ENCODE data around the gene C17orf67.

C17orf67 gene

GRCh38 chr17:56804454-56804853 is 29.3 kb downstream of the C17orf67 start:
- no peaks in the 10 kb centered on the region for H3K27me3 ChIP-seq (ENCODE audit: insufficient read depth, low read depth)

GRCh38 chr17:56803071-56803470 is 30.6 kb downstream of the C17orf67 start:
- H2AFZ ChIP-seq (ENCODE audit: low read depth) = no peak overlapping the region
- no peak overlapping the region for H3K27ac ChIP-seq
- H3K4me3 ChIP-seq (IDR thresholded peaks at IDR 0.05; ENCODE audit: insufficient read depth, low read depth, low read length) = no peak overlapping the region
- H3K79me2 ChIP-seq (ENCODE audit: insufficient read depth, low read depth) = no peaks in the 10 kb centered on the region
- no peaks in the 10 kb centered on the region for H4K20me1 ChIP-seq (ENCODE audit: insufficient read depth)
- no peak overlapping the region for H3K9ac ChIP-seq
- H3K4me1 ChIP-seq (ENCODE audit: low read depth, poor library complexity, severe bottlenecking) = peaks cover 17% of the 10 kb centered on the region
- no peak for TF ChIP-seq CTCF (conservative IDR thresholded peaks at IDR 0.05; ENCODE audit: low read depth, low read length)
- H3K36me3 ChIP-seq (ENCODE audit: insufficient read depth) = no peaks in the 10 kb centered on the region
- no peaks in the 10 kb centered on the region for H3K27me3 ChIP-seq (ENCODE audit: insufficient read depth, low read depth)
- no peak overlapping the region for H3K4me2 ChIP-seq

More at GRCh38 chr17:56804454-56804853, 29.3 kb downstream of the C17orf67 start:
- no peaks in the 10 kb centered on the region for H3K36me3 ChIP-seq (ENCODE audit: insufficient read depth)
- no peak overlapping the region for H3K27ac ChIP-seq
- no peaks in the 10 kb centered on the region for H3K79me2 ChIP-seq (ENCODE audit: insufficient read depth, low read depth)
- peaks cover 3% of the 10 kb centered on the region for H3K4me1 ChIP-seq (ENCODE audit: low read depth, poor library complexity, severe bottlenecking)
- H3K9ac ChIP-seq = no peak overlapping the region
- H2AFZ ChIP-seq (ENCODE audit: low read depth) = no peak overlapping the region
- H4K20me1 ChIP-seq (ENCODE audit: insufficient read depth) = no peaks in the 10 kb centered on the region
- no peak overlapping the region for H3K4me3 ChIP-seq (IDR thresholded peaks at IDR 0.05; ENCODE audit: insufficient read depth, low read depth, low read length)
- no peak overlapping the region for H3K4me2 ChIP-seq
- TF ChIP-seq CTCF (conservative IDR thresholded peaks at IDR 0.05; ENCODE audit: low read depth, low read length) = no peak

- Histone ChIP-seq H3K9ac (no peak overlapping the region), H3K4me3 (IDR thresholded peaks at IDR 0.05; ENCODE audit: insufficient read depth, low read depth, low read length) (no peak overlapping the region), H3K4me1 (ENCODE audit: low read depth, poor library complexity, severe bottlenecking) (peaks cover 17% of the 10 kb centered on the region), H3K27me3 (ENCODE audit: insufficient read depth, low read depth) (no peaks in the 10 kb centered on the region), H3K36me3 (ENCODE audit: insufficient read depth) (no peaks in the 10 kb centered on the region), H3K4me2 (no peak overlapping the region), H3K27ac (no peak overlapping the region), H4K20me1 (ENCODE audit: insufficient read depth) (no peaks in the 10 kb centered on the region), H2AFZ (ENCODE audit: low read depth) (no peak overlapping the region), H3K79me2 (ENCODE audit: insufficient read depth, low read depth) (no peaks in the 10 kb centered on the region)
- no peak for TF ChIP-seq CTCF (conservative IDR thresholded peaks at IDR 0.05; ENCODE audit: low read depth, low read length)
Observed at GRCh38 chr17:56801459-56802178, 32.1 kb downstream of the C17orf67 start.

GRCh38 chr17:56798916-56799315 is 34.8 kb downstream of the C17orf67 start:
- Histone ChIP-seq H3K27me3 (ENCODE audit: insufficient read depth, low read depth) (no peaks in the 10 kb centered on the region), H2AFZ (ENCODE audit: low read depth) (no peak overlapping the region), H3K36me3 (ENCODE audit: insufficient read depth) (no peaks in the 10 kb centered on the region), H3K9ac (no peak overlapping the region), H4K20me1 (ENCODE audit: insufficient read depth) (no peaks in the 10 kb centered on the region), H3K4me1 (ENCODE audit: low read depth, poor library complexity, severe bottlenecking) (peaks cover 17% of the 10 kb centered on the region), H3K4me3 (IDR thresholded peaks at IDR 0.05; ENCODE audit: insufficient read depth, low read depth, low read length) (no peak overlapping the region), H3K4me2 (peak overlapping the region; percentile 51), H3K27ac (peak overlapping the region; percentile 10; the same call in 1 of the 2 replicates), H3K79me2 (ENCODE audit: insufficient read depth, low read depth) (no peaks in the 10 kb centered on the region)
- TF ChIP-seq CTCF (conservative IDR thresholded peaks at IDR 0.05; ENCODE audit: low read depth, low read length) = no peak
